ENCODE results near the gene QARS1.

Gene QARS1

GRCh38 chr3:49076116-49076515 lies 28.4 kb downstream of the QARS1 start:
- no peak overlapping the region for H3K4me3 ChIP-seq (ENCODE audit: low read depth, low read length)
- no peak for DNase-seq (ENCODE audit: low read depth)

DNA sequence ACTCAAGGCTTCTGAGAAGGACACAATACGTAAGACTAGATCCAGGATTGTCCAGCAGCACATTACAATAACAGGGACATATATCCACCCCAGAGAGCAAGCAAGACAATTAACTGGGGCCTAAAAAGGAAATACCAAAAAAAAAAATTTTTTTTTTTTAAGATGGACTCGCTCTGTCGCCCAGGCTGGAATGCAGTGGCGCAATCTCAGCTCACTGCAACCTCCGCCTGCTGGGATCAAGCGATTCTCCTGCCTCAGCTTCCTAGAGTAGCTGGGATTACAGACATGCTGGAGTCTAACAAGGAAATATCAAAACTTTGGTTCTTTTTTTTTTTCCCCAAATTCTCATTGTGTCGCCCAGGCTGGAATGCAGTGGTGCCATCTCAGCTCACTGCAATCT lies 46.5 kb downstream of the QARS1 start:
- DNase-seq (ENCODE audit: low read depth): no peak
- no peak overlapping the region for H3K4me3 ChIP-seq (ENCODE audit: low read depth, low read length)

DNA sequence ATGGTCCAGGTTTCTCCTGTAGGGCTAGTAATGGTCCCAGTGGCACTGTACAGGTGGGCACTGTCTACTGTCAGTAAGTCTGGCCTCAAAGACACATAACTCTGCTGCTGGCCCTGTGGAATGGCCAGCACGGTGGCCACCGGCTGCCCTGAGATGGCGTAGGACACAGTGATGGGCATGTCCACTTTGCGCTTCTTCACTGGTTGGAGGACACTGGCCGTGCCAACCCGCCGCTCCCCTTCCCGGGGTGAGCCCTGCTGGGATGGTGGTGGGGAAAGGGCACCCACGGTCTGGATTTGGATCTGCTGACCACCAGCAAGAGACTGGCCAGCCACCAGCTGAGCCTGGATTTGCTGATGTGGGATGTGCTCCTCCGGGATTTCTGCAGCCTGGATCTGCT lies 47.3 kb downstream of the QARS1 start:
- no peak overlapping the region for H3K4me3 ChIP-seq (ENCODE audit: low read depth, low read length)
- DNase-seq (ENCODE audit: low read depth): no peak

- H3K4me3 ChIP-seq (ENCODE audit: low read depth, low read length): no peak overlapping the region
- no peak for DNase-seq (ENCODE audit: low read depth)
Observed at GRCh38 chr3:49054344-49054862, 50.2 kb downstream of the QARS1 start.

- DNase-seq (ENCODE audit: low read depth): no peak
Observed at GRCh38 chr3:49053543-49053942, 51.0 kb downstream of the QARS1 start.

More at GRCh38 chr3:49053543-49053942, 51.0 kb downstream of the QARS1 start:
- no peak overlapping the region for H3K4me3 ChIP-seq (ENCODE audit: low read depth, low read length)

Data from skeletal muscle cell (primary cell).